A673 (cell line): ENCODE data around the gene TSPOAP1. TPM values are rescaled to one million over a fixed set of nuclear protein-coding genes. Genes with fewer than 3 reads are reported as not detected.

ENCODE experiments used
- BruUV-seq: library from RNA; stranded (reverse); fragments of 400-500 nt; replicated peaks from 2 replicates; lab custom pipeline; 2021; lab: Mats Ljungman, UMichigan
- CTCF ChIA-PET: fragments of 300-600 bp; sonication (Branson Sonifier 250); formaldehyde crosslinking; loops from one replicate; lab custom pipeline; 2022; ENCODE audit warnings: antibody characterized with exemption; lab: Charles Lee
- POLR2A ChIA-PET: fragments of 300-600 bp; sonication (Branson Sonifier 250); formaldehyde crosslinking; loops from one replicate; lab custom pipeline; 2022; ENCODE audit warnings: antibody characterized with exemption; ENCODE audit not compliant: low non-redundant PET; lab: Charles Lee
- DNase-seq: peaks from one replicate; pipeline ENCODE4 v3.0.0-alpha.2; 2015; ENCODE audit warnings: low spot score
- H3K27ac ChIP-seq: fragments of 200-600 bp; sonication (generic); 2 replicates; pipeline ENCODE4 v1.5.1; 2016; ENCODE audit warnings: mixed run types, low read depth, mild to moderate bottlenecking, mixed read lengths, antibody characterized with exemption, low read length; ENCODE audit not compliant: poor library complexity, severe bottlenecking
- H3K27me3 ChIP-seq: fragments of 200-600 bp; sonication (generic); replicated peaks from 2 replicates; pipeline ENCODE4 v1.6.1; 2017; ENCODE audit warnings: mixed run types, low read depth, mild to moderate bottlenecking, mixed read lengths, antibody characterized with exemption, low read length; ENCODE audit not compliant: insufficient read depth, poor library complexity
- H3K36me3 ChIP-seq: fragments of 200-600 bp; sonication (generic); 2 replicates; pipeline ENCODE4 v1.6.1; 2016; ENCODE audit warnings: mixed run types, mild to moderate bottlenecking, mixed read lengths, antibody characterized with exemption, low read length; ENCODE audit not compliant: insufficient read depth, poor library complexity, severe bottlenecking
- H3K4me1 ChIP-seq: fragments of 200-600 bp; sonication (generic); 2 replicates; pipeline ENCODE4 v1.6.1; 2017; ENCODE audit warnings: mixed run types, mild to moderate bottlenecking, mixed read lengths, antibody characterized with exemption, low read length; ENCODE audit not compliant: insufficient read depth, poor library complexity, severe bottlenecking
- H3K4me3 ChIP-seq: fragments of 200-600 bp; sonication (generic); 2 replicates; pipeline ENCODE4 v1.5.1; 2016; ENCODE audit warnings: low read depth, mixed run types, mild to moderate bottlenecking, mixed read lengths, low read length; ENCODE audit not compliant: poor library complexity, severe bottlenecking
- H3K9me3 ChIP-seq: fragments of 200-600 bp; sonication (generic); 2 replicates; pipeline ENCODE4 v1.6.1; 2016; ENCODE audit warnings: mixed run types, low read depth, mild to moderate bottlenecking, mixed read lengths, antibody characterized with exemption, low read length; ENCODE audit not compliant: poor library complexity, severe bottlenecking
- EZH2 ChIP-seq: fragments of 200-600 bp; sonication (generic); IDR thresholded peaks from 2 replicates; pipeline ENCODE4 v1.6.1; 2017; ENCODE audit warnings: borderline replicate concordance, low read depth, mild to moderate bottlenecking, mixed read lengths, antibody characterized with exemption, low read length; ENCODE audit not compliant: poor library complexity, severe bottlenecking
- intact Hi-C: fragments of 100-400 bp; cut with micrococcal nuclease; formaldehyde crosslinking; loops from one replicate; pipeline ENCODE4 v1.10.0; 2022; ENCODE audit not compliant: unreplicated experiment
- total RNA-seq: library from RNA; stranded (reverse); gene quantifications from 2 replicates; pipeline ENCODE4 v1.2.3, GENCODE V29; 2021
- TF ChIP-seq, protein P1 (sequence below): fragments of 300-800, 200-600 bp; sonication (generic); conservative IDR thresholded peaks from 2 replicates; pipeline ENCODE4 v1.5.1; 2017; ENCODE audit warnings: low read depth, mild to moderate bottlenecking, antibody characterized with exemption, low read length, moderate library complexity, mixed read lengths

TSPOAP1 gene
- total RNA-seq, 1 experiment from 2014 or later = 0.21 TPM

DNA sequence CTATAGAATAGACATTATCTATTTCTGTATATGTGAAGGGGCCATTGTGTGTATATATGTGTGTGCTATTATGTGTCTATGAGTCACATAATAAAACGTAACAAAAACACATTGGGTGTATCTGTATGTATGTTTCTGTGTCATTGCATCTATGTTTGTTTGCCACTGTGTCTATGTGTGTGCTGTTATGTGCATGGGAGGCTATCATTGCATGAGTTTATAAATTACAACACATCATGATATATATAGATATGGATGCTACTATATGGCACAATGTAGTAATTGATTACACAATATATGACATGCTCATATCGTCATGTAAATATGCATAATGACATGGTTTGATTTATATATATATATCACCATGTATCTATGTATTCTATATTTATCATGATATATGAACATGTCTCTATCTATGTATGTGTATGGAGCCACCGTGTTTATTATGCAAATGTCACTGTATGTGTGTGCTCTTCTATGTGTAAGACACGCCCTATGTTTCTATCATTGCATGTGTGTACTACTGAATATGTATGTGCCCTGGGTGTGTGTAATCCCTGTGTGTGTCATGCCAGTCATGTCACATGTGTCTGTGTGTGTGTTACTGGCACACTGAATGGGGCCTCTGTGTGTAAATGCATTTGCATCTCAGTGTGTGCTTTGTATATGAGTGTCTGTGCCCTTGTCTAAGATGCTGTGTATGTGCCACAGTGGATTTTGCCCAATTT is 1.4 kb upstream of the TSPOAP1 start:
- no peaks in the 10 kb centered on the region for H3K9me3 ChIP-seq
- no peak overlapping the region for H3K4me3 ChIP-seq
- no peak for DNase-seq
- intact Hi-C loops = no loop called here
- ChIA-PET CTCF (no interaction called here), POLR2A (no interaction called here)
- BruUV-seq = no TSS peak
- H3K36me3 ChIP-seq = no peaks in the 10 kb centered on the region
- peaks cover 15% of the 10 kb centered on the region for H3K4me1 ChIP-seq
- no peak for TF ChIP-seq EZH2
- TF ChIP-seq, protein P1, sequence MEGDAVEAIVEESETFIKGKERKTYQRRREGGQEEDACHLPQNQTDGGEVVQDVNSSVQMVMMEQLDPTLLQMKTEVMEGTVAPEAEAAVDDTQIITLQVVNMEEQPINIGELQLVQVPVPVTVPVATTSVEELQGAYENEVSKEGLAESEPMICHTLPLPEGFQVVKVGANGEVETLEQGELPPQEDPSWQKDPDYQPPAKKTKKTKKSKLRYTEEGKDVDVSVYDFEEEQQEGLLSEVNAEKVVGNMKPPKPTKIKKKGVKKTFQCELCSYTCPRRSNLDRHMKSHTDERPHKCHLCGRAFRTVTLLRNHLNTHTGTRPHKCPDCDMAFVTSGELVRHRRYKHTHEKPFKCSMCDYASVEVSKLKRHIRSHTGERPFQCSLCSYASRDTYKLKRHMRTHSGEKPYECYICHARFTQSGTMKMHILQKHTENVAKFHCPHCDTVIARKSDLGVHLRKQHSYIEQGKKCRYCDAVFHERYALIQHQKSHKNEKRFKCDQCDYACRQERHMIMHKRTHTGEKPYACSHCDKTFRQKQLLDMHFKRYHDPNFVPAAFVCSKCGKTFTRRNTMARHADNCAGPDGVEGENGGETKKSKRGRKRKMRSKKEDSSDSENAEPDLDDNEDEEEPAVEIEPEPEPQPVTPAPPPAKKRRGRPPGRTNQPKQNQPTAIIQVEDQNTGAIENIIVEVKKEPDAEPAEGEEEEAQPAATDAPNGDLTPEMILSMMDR = no peak
- H3K27me3 ChIP-seq = no peaks in the 10 kb centered on the region
- H3K27ac ChIP-seq = no peak overlapping the region

DNA sequence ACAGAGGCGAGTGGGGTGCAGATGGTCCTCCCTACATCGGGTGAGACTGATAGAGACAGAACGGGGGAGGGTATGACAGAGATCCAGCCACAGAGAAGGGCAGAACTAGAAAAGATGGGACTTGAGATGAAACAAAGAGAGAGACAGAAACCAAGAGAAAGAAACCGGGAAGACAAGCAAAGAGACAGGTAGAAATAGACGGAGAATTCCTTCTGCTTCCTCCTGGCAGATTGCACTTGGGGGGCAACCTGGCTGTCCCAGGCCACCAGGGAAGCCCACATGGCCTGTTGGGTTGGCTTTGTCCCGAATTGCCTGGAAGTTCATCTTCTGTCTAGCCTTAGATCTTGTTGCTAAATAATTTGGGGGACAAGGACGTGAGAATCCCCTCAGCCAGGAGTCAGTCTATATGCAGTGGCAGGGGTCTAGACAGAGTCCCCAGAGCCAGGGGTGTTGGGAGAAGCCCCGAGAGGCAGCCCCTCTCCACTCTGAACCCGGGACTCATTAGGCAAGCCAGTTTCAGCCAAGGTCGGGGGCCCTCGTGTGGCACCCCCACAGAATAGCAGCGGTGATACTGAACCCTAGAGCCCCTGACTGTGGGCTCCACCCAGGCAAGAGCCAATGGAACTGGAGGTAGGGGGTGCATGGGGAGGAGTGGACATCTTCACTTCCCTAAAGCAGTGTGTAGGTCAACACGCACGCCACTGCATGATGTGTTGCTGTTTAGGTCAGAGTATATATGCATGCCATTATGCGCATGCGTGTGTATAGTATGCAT is 627 bp upstream of the TSPOAP1 start:
- no peaks in the 10 kb centered on the region for H3K9me3 ChIP-seq
- H3K27me3 ChIP-seq = no peaks in the 10 kb centered on the region
- no TSS peak for BruUV-seq
- TF ChIP-seq, protein P1 = peak; percentile 48
- TF ChIP-seq EZH2 = no peak
- no peaks in the 10 kb centered on the region for H3K36me3 ChIP-seq
- H3K27ac ChIP-seq = no peak overlapping the region
- no peak overlapping the region for H3K4me3 ChIP-seq
- CTCF ChIA-PET = no interaction called here
- POLR2A ChIA-PET = no interaction called here
- H3K4me1 ChIP-seq = peaks cover 15% of the 10 kb centered on the region
- intact Hi-C loops = no loop called here
- peak; percentile 37 for DNase-seq

DNA sequence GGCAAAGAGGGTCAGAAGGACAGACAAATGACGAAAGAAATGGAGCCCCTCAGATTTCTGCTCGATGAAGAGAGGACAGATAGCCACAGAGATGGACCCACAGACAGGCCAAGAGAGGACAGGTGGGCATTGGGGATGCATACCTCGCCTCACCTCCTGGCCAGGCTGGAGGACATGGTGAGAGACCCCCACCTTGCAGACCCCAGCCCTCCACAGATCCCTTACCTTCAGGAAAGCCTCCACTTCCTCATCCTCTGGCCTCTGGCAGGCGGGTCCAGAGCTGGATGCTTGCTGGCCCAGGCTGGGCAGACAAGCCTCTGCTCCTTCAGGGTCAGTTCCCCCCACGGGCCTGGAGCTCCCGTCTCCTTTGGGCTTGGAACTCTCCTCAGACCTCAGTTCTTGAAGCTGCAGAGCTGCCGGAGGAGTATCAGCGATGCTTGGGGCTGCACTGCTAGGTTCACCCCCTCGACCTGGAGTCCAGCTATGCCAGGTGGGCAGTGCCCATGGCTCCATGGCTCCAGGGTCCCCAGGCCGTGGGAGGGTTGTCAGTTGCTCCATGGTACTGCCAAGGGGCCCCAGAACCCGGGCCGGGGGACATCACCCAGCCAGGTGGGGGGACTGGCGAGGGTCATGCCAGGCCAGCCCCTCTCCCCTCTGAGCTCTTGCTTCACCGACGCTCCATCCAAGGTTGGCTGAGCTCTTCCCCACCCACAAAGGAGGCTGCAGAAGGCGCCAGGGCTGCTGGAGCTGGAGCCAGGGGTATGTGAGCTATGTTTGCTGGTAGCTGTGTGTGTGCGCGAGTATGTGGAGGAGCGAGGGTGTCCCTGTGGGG is 1.0 kb downstream of the TSPOAP1 start:
- Histone ChIP-seq H3K36me3 (no peaks in the 10 kb centered on the region), H3K27ac (no peak overlapping the region), H3K9me3 (no peaks in the 10 kb centered on the region), H3K4me1 (peaks cover 15% of the 10 kb centered on the region), H3K27me3 (no peaks in the 10 kb centered on the region), H3K4me3 (no peak overlapping the region)
- ChIA-PET POLR2A (no interaction called here), CTCF (no interaction called here)
- intact Hi-C loops = no loop called here
- DNase-seq = no peak
- no TSS peak for BruUV-seq
- TF ChIP-seq, protein P1 = no peak
- no peak for TF ChIP-seq EZH2
